Peyer's patch (tissue), 4 donors: Measurements from ENCODE around the gene MAGEA9.
"Not testable (repeated sequence)": the region's sequence is repeated elsewhere in the genome, so short reads cannot be mapped to it uniquely, and the experiment has no call there.

Experiments
- CTCF ChIP-seq, 6 experiments: fragments of 450-650 bp in 4 of 6; fragments of 200-600 bp in 2 of 6; sonication (generic) in 1 of 6; IDR thresholded peaks; one replicate each; pipeline ENCODE4 v1.5.1; 2017 to 2019; ENCODE audit warnings: antibody characterized with exemption in 6 of 6, mild to moderate bottlenecking in 3 of 6, moderate library complexity in 1 of 6
- POLR2A ChIP-seq, 2 donors: fragments of 450-650 bp; IDR thresholded peaks; one replicate each; pipeline ENCODE4 v1.5.1; 2017; ENCODE audit warnings: antibody characterized with exemption in 2 of 2, mild to moderate bottlenecking in 2 of 2, moderate library complexity in 2 of 2

GRCh38 chrX:149773768-149774167 is 8.0 kb upstream of the MAGEA9 start, which contains the start of gene HSFX1:
- not testable (repeated sequence) for TF ChIP-seq CTCF, POLR2A (IDR thresholded peaks at IDR 0.05)
